Measurements from ENCODE around the gene MBD3. TPM values are rescaled to one million over a fixed set of nuclear protein-coding genes. Genes with fewer than 3 reads are reported as not detected.

MBD3 gene
- total and polyA plus RNA-seq, 2 experiments from 2014 or later = 27.6 to 118 TPM

GRCh38 chr19:1611353-1611752, 18.7 kb upstream of the MBD3 start:
- no peaks in the 10 kb centered on the region; the same call in 1 of the 2 replicates for H3K79me2 ChIP-seq (replicated peaks; ENCODE audit: insufficient read depth)
- H3K9me3 Mint-ChIP-seq = no peaks in the 10 kb centered on the region
- no peak for TF ChIP-seq EZH2 (IDR thresholded peaks at IDR 0.05; ENCODE audit: low read depth, unreplicated experiment)
- no peak for TF ChIP-seq REST (IDR thresholded peaks at IDR 0.05; ENCODE audit: unreplicated experiment)
- no peak for TF ChIP-seq ZNF331 (CRISPR knock-in tag; IDR thresholded peaks at IDR 0.05; ENCODE audit: low read depth)
- no peak for TF ChIP-seq ZNF462 (CRISPR knock-in tag; IDR thresholded peaks at IDR 0.05)
- TF ChIP-seq CTCF (conservative IDR thresholded peaks at IDR 0.05; ENCODE audit: low read depth in 2 of 2) = no peak
- TF ChIP-seq STAT1 (IDR thresholded peaks at IDR 0.05; ENCODE audit: unreplicated experiment) = no peak
- no peak for TF ChIP-seq JUNB (IDR thresholded peaks at IDR 0.05; ENCODE audit: unreplicated experiment)
- TF ChIP-seq ZNF114 (CRISPR knock-in tag; IDR thresholded peaks at IDR 0.05) = no peak
- TF ChIP-seq ETS1 (IDR thresholded peaks at IDR 0.05) = no peak
- TF ChIP-seq NANOG (IDR thresholded peaks at IDR 0.05; ENCODE audit: borderline replicate concordance) = no peak
- TF ChIP-seq EZH2phosphoT487 (IDR thresholded peaks at IDR 0.05; ENCODE audit: unreplicated experiment) = no peak
- TF ChIP-seq POLR2AphosphoS5 (IDR thresholded peaks at IDR 0.05; ENCODE audit: low read depth) = no peak
- no peak overlapping the region for H3K27ac ChIP-seq (ENCODE audit: low read depth)
- H2AFZ ChIP-seq = no peak overlapping the region
- H3K9me2 ChIP-seq (ENCODE audit: insufficient read depth) = no peaks in the 10 kb centered on the region
- 0 out of 3 replicates have a peak, but pooled peaks cover 6% of the 10 kb centered on the region for H3K4me1 Mint-ChIP-seq
- H3K27me3 ChIP-seq (ENCODE audit: insufficient read depth) = no peaks in the 10 kb centered on the region
- peaks cover 16% of the 10 kb centered on the region for H3K36me3 ChIP-seq (ENCODE audit: insufficient read depth)
- no peak overlapping the region for H3K27ac Mint-ChIP-seq
- peaks cover 26% of the 10 kb centered on the region for H3K27me3 Mint-ChIP-seq (ENCODE audit: insufficient read depth, low read depth, poor library complexity)
- peaks cover 5% of the 10 kb centered on the region; the same call in 1 of the 2 replicates for H4K20me1 ChIP-seq (replicated peaks; ENCODE audit: insufficient read depth)
- no peak overlapping the region; the same call in 2 of the 3 replicates for H3K4me3 Mint-ChIP-seq
- H3K36me3 Mint-ChIP-seq (ENCODE audit: low read depth) = peaks cover 66% of the 10 kb centered on the region
- no peak for ATAC-seq
- H3K4me1 ChIP-seq (ENCODE audit: insufficient read depth) = peaks cover 5% of the 10 kb centered on the region
- H3K4me3 ChIP-seq = no peak overlapping the region
- H3K4me2 ChIP-seq = no peak overlapping the region
- peaks cover 25% of the 10 kb centered on the region for H3F3A ChIP-seq (replicated peaks; ENCODE audit: low read depth)
- DNase-seq (ENCODE audit: low spot score) = no peak
